ENCODE results near the gene EPB41L5.

- TF ChIP-seq CTCF (IDR thresholded peaks at IDR 0.05) (no peak), EZH2 (IDR thresholded peaks at IDR 0.05) (no peak), EZH2phosphoT487 (IDR thresholded peaks at IDR 0.05) (no peak)
Measured at GRCh38 chr2:120176526-120176925, 163.6 kb downstream of the EPB41L5 start.
